Iris pigment epithelial cell (primary cell): Measurements from ENCODE around the gene CHCHD10.

Source experiments
- DNase-seq: peaks from one replicate; pipeline ENCODE4 v3.0.0-alpha.2; 2011; ENCODE audit warnings: low read depth

Gene CHCHD10

GRCh38 chr22:23772649-23773473, 5.1 kb upstream of the CHCHD10 start, which contains the start of gene MMP11:
TSS of gene MMP11 (plus strand) at chr22:23772849. CDS start at chr22:23772871, 22 bp downstream.
- no peak for DNase-seq

- no peak for DNase-seq
Measured at GRCh38 chr22:23772315-23772648, 4.5 kb upstream of the CHCHD10 start.

DNA sequence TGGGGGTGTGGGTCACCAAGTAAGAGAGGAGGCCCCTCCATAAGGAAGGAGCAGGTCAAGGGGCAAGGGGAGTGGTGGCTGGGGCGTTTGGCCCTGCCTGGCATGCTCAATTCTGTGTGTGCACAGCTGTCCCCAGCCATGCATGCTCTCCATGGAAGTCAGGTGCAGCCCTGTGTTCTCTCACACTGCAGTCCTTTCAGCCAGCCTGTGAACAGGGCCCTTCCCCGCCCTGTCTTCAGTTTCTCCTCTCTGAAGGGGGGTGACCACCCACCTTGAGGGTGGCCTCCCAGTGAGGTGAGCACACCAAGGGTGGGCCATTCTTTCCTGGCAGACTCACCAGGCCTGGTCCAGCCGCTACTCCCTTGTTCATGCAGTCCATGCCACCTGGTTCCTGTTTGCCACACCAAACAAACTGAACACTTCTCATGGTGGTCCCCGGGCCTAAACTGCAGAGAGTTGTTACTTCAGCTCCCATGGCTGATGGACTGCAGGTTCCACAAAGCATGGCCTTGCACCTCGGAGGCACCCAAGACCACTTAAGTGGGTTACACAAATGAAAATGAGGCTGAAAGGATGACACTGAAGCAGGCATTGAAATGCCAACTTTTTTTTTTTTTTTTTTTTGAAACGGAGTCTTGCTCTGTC, 1.7 kb upstream of the CHCHD10 start:
- no peak for DNase-seq

DNA sequence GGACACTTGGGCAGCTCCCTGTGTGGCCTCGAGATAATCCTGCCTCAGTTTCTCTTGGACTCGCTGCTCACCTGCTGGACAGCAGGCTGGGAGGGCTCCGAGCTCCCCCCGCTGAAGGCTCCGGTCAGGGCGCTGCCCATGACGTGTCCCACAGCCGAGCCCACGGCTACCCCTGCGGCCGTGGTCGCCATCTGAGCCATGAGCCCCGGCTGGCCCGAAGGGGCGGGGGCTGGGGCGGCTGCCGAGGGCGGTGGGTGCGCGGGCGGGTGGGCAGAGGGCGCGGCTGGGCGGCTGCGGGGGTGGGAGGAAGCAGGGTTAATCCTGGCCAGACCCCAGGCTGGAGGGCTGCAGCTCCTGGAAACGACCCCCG, 484 bp downstream of the CHCHD10 start:
- no peak for DNase-seq

- no peak for DNase-seq
Measured at GRCh38 chr22:23764899-23765881, 2.6 kb downstream of the CHCHD10 start.

GRCh38 chr22:23763954-23764353, 3.8 kb downstream of the CHCHD10 start:
- DNase-seq = no peak

DNA sequence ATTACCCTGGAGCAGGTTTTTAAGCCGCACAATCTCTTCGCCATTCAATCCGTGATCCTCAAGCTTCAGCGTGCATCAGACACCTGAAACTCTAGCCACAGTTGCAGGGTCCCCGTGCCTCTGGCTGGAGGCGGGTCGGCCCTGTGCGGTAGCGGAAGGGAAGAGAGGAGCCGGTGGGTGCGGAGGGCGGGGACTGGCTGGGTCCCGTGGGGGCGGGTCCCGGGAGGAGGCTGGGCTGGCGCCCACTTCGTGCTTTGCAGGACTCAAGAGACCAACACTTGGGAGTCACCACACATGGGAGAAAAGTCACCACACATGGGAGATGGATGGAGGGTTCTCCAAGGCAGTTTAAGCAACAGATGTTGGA, 4.2 kb downstream of the CHCHD10 start:
- no peak for DNase-seq

- peak; percentile 40 for DNase-seq
Measured at GRCh38 chr22:23762842-23763578, 4.8 kb downstream of the CHCHD10 start, which contains the start of gene C22orf15. TSS of gene C22orf15 (plus strand) at chr22:23762990. CDS start at chr22:23763307, 317 bp downstream.

DNA sequence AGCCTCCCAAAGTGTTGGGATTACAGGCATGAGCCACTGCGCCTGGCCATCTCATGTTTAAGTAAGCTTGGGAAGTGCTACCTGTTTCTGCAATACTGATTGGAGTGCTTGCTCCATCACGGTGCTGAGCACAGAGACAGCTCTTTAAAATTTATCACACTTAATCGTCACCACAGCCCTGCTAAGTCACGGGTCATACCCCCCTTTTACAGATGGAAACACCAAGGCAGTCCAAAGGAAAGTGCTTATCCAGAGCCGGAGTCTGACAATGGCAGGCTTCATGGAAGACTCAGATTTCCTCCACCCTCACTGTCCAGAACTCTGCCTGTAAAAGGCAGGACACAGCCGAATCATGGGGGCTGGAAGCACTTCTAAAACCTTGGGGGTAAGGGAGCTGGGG, 7.7 kb downstream of the CHCHD10 start:
- no peak for DNase-seq

DNA sequence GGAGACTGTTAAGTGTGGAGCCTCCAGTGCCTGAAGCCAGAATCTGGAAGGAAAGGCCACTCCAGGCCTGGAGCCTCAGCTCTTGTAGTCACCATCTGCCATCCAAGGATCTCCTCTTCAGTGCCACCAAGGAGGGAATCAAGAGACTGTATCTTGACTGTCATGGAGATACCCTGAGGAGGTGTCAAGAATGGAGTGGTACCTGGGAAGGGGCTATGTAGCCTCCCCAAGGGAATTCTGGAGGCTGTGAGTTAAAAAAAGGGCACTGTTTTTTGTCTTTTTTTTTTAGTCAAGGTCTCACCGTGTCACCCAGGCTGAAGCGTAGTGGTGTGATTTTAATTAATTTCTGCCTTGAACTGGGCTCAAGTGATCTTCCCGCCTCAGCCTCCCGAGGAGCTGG, 8.2 kb downstream of the CHCHD10 start:
- no peak for DNase-seq

GRCh38 chr22:23756891-23757290, 10.9 kb downstream of the CHCHD10 start:
- DNase-seq = no peak

DNA sequence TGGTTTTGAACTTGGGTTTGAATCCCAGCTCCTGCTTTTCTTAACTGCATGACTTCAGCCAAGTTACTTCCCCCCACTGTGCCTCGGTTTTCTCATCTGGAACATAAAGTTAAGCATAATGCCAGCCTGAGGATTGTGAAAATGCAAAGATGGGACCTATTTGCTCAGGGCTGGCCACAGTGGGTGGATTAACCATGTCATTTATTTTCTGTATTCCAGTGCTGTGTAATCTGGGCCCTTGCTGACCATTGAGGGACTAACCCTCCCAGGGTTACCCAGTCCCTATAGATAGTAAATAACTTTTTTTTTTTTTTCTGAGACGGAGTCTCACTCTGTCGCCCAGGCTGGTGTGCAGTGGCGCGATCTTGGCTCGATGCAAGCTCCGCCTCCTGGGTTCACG, 12.1 kb downstream of the CHCHD10 start:
- DNase-seq = no peak

DNA sequence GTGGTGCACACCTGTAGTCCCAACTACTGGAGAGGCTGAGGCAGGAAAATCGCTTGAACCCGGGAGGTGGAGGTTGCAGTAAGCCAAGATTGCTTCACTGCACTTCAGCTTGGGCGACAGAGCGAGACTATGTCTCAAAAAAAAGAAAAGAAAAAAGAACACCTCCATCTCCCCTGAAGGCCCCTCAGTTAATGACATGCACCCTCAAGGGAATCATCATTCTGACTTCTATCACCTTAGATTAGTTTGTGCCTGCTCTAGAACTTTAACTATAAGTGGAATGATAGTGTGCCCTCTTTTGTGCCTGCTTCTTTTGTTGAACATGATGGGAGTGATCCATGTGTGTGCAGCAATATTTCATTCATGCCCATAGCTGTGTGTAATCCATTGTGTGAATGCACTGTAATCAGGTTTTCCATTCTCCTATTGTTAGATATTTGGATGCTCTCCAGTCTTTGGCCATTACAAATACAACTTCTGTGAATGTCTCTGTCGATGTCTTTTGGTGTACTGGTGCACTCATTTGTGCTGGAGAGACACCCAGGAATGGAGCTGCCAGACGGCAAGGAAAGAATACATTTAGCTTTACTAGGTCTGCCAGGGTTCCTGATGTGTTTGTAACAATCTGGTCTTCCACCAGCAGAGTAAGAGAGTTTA, 12.7 kb downstream of the CHCHD10 start:
- DNase-seq = no peak

- no peak for DNase-seq
Measured at GRCh38 chr22:23754220-23754919, 13.4 kb downstream of the CHCHD10 start, which contains the start of gene VPREB3. TSS of gene VPREB3 (minus strand) at chr22:23754425. CDS start at chr22:23754363, 62 bp downstream.

- no peak for DNase-seq
Measured at GRCh38 chr22:23753385-23753784, 14.4 kb downstream of the CHCHD10 start.

- no peak for DNase-seq
Measured at GRCh38 chr22:23752750-23753149, 15.0 kb downstream of the CHCHD10 start.

- no peak for DNase-seq
Measured at GRCh38 chr22:23752090-23752691, 15.6 kb downstream of the CHCHD10 start.

DNA sequence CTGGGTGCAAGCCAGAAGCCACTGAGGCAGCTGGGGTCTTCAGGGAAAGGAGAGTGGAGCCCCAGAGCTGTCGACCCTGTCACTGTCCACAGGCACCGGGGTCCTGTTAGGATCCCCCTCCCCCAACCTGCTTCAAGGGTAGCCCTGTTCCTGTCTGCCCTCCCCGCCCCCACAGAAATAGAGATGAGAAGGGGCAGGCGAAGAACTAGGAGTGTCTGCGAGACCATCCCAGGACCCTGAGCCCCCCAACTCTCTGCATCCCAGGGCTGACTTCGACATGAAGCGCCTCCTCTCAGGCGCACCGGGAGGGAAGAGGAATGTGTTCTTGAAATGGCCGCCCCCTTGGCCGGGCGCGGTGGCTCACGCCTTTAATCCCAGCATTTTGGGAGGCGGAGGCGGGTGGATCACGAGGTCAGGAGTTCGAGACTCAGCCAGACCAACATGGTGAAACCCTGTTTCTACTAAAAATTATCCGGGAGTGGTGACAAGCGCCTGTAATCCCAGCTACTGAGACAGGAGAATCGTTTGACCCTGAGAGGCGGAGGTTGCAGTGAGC, 16.3 kb downstream of the CHCHD10 start:
- DNase-seq = no peak

DNA sequence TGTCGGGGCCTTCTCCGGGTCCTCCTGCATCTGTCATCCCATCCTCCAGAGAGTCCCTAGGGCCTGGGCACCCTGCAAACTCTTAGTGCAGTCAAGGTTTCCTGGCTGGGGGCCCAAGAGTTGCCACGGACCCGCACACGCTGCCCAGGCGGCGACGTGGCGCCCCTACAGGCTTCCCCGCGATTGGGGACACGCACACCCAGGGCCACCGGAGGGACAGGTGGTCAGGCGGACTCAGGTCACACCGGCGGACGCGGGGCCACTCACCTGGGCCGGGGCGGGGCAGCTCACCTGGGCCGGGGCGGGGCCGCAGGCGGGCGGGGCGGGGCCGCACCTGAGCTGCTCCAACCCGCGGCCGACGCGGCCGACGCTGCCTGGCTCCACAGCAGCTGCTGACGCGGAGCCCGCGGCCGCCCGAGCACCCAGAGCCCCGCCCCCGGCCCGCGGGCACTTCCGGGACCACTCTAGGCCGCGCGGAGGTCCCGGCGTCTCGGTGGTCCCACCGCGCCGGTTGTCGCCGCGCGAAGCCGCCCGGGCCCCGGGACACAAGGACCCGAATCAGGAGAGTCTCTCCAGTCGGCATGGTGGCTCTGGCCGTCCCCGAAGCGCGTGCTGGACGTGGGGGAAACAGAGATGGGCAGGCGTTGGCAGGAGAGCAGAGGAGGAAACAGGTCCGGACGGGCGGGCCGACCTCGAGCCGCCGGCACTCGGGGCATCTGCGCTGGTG, 16.9 kb downstream of the CHCHD10 start, which contains the start of gene ZNF70:
Gene ZNF70 (minus strand): TSS at position 399 of the 727 bp plus-strand sequence. CDS start 5,972 bp downstream, outside the sequence.
- DNase-seq = peak; percentile 82
